Gastrocnemius medialis (tissue), 4 donors: ENCODE data around the gene ANKLE1.

Source experiments
- CTCF ChIP-seq, 5 experiments: fragments of 450-650 bp in 3 of 5; fragments of 200-600 bp in 2 of 5; sonication (generic) in 2 of 5; IDR thresholded peaks in 4 of 5; conservative IDR thresholded peaks in 1 of 5; 1 replicate in 4 of 5; 2 replicates in 1 of 5; pipeline ENCODE4 v1.5.1; 2016 to 2019; ENCODE audit warnings: antibody characterized with exemption in 5 of 5, mild to moderate bottlenecking in 3 of 5, moderate library complexity in 3 of 5
- POLR2A ChIP-seq, 2 donors: fragments of 450-650 bp; IDR thresholded peaks; one replicate each; pipeline ENCODE4 v1.6.1; 2017; ENCODE audit warnings: antibody characterized with exemption in 2 of 2, mild to moderate bottlenecking in 2 of 2, moderate library complexity in 2 of 2

GRCh38 chr19:17300992-17301619 lies 19.4 kb downstream of the ANKLE1 start:
- TF ChIP-seq CTCF (IDR thresholded peaks at IDR 0.05 in 4 of 5, conservative IDR thresholded peaks at IDR 0.05 in 1 of 5) (no peak), POLR2A (IDR thresholded peaks at IDR 0.05) (no peak)
